ENCODE measurements around the gene SYT7.
A peak's percentile ranks its signal among the peaks of the same experiment; 100 is the strongest.
"Not testable (repeated sequence)": the region's sequence is repeated elsewhere in the genome, so short reads cannot be mapped to it uniquely, and the experiment has no call there.

The SYT7 gene, protein sequence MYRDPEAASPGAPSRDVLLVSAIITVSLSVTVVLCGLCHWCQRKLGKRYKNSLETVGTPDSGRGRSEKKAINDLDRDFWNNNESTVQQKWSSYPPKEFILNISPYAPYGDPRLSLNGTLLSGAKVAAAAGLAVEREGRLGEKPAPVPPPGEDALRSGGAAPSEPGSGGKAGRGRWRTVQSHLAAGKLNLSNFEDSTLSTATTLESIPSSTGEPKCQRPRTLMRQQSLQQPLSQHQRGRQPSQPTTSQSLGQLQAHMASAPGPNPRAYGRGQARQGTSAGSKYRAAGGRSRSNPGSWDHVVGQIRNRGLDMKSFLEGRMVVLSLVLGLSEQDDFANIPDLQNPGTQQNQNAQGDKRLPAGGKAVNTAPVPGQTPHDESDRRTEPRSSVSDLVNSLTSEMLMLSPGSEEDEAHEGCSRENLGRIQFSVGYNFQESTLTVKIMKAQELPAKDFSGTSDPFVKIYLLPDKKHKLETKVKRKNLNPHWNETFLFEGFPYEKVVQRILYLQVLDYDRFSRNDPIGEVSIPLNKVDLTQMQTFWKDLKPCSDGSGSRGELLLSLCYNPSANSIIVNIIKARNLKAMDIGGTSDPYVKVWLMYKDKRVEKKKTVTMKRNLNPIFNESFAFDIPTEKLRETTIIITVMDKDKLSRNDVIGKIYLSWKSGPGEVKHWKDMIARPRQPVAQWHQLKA

DNA sequence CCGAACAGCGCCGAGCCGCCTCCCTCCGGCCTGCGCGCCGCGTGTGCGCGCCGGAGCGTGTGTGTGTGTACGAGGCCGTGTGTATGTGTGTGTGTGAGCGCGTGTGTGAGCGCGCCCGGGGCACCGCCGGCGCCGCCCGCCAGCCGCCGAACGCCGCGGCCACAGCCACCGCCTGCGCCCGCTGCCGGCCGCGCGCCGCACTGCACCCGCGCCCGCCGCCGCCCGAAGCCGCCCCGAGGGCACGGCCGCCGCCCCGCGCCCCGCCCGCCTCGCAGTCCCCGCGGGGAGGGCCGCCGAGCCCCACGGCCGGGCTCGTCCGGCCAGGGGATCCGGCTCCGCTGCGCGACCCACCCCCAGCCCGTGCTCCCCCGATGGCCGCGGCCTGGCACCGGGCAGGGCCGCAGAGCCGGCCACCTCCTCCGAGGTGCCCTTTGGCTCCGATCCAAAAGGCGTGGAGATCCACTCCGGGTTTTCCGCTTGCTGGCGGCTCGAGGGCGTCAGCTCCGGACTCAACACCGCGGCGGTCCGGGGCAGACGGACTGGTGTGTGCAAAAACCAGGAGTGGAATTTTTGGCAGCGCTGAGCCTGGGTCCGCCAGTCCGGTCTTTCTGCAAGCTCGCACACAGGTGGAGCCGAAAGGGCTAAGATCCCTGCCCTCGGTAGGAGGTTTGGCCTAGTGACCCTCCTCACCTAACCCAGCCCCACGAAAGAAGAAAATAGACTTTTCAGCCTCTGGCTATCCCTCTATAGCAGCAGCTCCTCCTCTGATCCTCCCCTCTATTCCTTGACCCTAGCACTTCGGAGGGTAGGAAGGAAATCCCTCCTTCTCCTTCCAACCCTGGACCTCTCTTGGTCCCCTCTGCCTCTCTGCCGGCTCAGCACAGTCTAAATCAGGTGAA lies at the start of gene SYT7:
TSS of gene SYT7 (minus strand) at position 47 of the 899 bp plus-strand sequence. CDS start 256 bp downstream, outside the sequence.
- DNase-seq (ENCODE audit: low read depth in 2 of 2) = peak; percentile 85 to 90

DNA sequence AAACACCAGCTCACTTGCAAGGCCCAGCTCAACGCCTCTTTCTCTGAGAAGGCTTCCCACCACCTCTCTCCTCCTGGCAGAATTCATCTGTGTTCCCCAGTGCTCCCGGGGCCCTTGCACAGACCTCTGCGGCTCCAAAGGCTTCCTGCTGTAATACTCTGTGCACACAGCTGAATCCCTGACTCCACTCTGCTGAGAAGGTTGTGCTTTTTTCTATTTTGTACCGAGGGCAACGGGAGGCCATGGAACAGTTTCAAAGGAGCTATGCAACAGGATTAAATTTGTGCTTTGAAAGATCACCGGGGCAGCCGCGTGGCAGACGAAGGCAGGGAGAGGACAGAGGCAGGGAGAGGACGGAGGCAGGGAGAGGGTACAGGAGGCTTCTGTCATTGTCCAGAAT lies 49.2 kb upstream of the SYT7 start:
- no peak for DNase-seq (ENCODE audit: low read depth in 2 of 2)

DNA sequence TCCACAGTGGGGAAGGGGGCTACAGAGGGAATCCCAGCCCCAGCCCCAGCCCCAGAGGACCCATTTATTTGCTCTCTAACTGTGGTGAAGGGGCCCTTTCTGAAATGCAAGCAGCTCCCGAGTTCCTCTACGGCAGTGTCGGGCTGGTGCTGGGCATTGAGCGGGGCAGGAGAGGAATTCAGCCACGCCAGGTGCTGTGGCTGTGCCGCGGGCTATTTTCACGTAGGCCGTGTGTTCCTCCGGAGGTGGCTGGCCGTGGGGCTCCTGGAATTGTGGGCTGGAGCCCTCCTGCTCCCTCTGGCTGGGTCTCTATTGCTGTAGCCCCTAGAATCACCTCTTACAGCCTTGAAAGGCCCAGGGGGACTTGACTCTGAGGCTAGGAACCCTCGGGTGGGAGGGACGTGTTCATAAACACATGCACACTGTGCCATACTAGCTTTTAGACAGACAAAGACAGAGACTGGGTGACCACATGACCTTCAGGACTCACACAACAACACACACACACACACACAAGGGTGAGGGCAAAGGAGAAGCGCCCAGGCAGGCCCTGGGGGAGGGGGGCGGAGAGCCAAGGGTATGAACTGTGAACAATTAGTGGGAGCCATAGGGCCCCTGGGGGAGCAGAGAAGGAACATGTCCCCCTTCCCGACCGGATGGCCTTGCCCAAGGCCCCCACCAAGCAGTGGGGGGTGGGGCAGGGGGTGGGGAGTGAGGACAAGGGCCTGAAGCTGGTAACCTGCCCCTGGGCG lies 48.4 kb upstream of the SYT7 start:
- DNase-seq (ENCODE audit: low read depth in 2 of 2) = no peak

DNA sequence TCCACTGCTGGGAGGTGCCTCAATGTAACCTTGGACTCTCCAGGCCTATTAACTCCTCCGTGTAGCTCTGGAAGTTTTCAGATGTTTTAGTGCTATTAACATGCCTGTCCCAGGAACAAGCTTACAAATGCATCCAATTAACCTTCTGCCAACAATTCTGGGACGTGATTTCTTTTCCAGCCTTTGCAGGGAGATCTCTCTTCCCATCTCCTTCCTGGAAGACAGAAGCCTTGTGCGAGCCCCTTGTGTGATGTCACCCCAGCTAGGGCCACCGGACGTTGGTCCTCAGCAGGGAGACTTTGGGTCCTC lies 47.7 kb upstream of the SYT7 start:
- DNase-seq (ENCODE audit: low read depth in 2 of 2) = no peak

DNA sequence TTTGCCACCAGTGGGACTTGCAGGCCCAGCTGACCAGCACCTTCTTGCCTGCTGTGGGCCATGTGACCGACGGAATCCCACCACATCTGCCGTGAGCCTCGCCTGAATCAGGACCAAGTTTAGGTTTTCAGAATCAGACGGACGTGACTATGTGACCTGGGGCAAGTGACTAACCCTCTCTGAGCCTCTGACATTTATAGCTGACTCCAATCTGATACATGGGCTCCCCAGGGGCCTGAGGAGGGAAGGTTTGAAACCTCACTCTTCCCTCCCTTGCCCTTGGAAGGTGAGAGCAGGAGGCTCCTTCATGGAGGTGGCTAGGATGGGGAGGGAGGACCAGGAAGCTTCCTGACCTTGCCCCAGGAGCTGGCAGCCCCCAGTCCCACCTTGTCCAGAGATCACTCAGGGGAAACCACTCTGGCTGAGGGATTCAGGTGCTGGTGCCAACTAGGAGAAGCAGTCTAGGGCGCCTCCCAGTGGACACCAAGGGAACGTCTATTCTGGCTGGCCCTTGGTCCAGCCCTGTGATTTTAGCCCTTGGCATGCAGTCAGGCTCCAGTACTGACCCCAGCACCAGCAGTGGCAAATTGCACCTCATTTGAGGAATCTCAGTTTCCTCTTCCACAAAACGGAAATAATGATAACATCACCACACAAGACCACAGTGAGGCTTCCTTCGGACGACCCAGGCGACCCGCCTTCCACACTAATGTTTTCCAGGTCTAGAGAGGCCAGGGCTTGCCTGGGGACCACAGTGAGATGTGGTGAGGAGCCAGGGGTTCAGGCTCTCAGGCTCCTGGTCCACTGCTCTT lies 47.2 kb upstream of the SYT7 start:
- DNase-seq (ENCODE audit: low read depth in 2 of 2) = no peak

DNA sequence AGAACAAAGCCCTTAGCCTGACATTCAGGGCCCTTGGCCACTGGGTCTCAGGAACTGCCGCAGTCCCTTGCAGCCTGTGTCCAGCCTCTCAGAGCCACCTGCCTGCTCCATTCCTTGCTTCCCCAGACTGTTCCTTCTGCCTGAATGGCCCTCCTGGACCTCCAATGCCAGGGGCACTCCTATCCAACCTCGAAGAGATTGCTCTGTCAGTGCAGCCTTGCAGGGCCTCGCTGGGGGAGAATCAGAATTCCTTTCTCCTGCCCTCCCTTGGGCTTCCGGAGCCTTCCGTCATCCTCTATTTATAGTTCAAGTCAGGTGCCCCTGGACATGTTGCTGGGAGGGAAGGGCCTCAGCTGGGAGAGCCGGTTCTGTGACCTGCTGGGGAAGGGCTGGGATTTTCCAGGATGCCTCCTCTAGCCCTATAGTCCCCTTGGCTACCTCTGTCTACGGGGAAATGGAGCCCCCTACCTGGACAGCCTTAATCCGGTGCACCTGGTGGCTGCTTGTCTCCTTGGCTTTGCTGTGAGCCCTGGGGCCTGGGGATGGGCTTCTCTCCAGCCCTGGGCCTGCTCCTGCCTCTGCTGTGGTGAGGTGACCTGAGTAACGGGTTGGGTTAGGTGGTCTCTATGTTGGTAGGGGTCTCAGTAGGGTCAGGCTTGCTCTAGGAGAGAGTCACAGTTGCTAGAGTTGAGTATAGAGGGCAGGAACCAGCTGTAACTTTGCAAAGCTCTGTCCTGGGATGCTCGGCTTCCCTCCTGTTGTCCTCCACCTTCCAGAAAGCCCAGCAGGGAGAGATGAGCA lies 45.9 kb upstream of the SYT7 start:
- no peak for DNase-seq (ENCODE audit: low read depth in 2 of 2)

DNA sequence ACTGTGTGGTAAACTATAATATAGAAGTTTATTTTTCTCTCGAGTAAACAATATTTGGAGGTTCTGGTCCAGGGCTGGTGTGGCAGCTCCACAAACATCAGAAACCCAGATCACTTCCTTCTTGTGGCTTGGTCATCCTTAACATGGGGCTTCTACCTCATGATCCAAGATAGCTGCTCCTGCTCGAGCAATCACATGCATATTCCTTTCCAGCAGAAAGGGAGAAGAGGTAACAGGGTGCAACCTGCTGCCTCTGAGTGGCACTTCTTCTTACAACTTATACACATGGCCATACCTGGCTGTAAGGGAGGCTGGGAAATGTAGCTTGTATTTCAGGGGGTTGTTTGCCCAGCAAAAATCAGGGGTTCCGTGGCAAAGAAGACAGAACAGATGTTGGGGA lies 44.6 kb upstream of the SYT7 start:
- DNase-seq (ENCODE audit: low read depth in 2 of 2) = no peak

DNA sequence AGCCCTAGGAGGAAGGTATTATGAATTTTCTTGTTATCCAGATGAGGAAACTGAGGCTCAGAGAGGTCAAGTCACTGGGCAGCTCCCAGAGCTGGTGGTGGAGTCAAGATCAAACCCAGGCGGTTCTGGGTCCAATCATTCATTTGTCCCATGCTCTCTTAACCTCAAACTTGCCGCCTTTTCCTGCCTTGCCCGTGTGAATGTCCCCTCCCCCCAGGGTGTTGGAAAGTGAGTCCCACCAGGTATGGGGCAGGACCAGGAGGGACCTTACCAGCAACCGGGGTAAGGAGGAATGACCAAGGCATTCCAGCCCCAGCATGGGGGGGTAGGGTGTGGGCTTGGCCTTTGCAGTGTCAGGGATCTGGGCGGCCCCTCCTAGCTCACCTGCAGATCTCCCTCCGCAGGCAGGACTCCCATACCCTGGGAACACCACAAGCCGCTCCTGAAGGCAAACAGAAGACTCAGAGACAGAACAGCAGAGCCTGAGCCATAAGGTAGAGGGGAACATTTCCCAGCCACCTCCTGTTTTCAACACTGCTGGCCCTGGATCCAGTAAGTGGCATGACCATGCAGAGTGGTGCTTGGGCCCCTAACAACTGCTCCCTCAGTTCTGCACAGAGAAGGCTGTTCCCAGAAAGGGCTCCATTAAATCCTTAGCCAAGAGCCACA lies 41.2 kb upstream of the SYT7 start:
- no peak for DNase-seq (ENCODE audit: low read depth in 2 of 2)

DNA sequence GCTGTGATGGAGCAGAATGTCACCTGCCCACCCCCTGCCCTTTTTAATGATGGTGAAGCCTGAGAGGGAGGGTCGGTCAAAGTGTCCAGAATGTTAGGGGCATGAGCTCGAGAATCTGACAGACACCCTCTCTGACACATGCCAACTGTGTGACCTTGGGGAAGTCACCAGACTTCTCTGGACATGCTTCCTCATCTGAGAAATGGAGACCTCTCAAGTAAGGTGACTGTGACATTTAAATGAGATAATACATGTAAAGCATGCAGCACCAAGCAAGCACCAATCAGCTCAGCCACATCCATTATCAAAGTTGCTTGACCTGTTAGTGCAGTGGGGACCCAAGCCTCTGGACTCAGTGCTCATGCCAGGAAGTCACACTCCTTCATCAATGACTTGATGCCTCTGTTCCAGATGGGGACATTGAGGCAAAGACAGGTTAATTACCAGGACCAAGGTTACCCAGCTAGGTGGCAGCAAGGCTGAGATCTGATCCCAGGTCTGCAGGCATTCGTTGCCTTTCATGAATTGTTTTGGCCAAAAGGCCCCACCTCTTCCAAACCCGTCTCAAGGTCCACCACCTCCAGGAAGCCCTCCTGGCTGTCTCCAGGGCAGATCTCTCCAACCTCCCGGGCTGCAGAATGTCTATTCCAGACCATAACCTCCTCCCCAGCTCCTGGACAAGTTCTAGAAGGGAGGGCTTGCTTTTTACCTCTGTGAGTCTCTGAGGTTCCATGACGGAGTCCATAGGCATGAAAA lies 38.8 kb upstream of the SYT7 start:
- DNase-seq (ENCODE audit: low read depth in 2 of 2) = no peak

DNA sequence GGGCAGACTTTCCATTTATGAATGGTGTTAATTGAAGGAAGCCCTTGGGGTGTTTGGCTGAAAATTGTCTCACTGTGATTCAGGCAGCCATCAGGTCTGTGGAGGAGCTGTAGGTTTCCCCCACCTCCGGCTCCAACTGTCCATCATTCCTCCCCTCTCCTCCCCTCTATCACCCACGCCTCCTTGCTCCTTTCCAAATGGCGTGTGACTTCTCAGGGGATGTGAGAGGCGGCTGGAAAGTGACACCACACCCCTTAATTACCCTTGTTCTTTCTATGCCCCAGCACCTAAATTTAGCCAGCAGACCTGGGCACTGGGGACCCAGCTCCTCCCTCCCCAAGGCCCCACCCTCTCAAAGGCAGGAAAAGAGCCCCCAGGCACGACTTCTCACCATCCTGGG lies 38.1 kb upstream of the SYT7 start:
- no peak for DNase-seq (ENCODE audit: low read depth in 2 of 2)

DNA sequence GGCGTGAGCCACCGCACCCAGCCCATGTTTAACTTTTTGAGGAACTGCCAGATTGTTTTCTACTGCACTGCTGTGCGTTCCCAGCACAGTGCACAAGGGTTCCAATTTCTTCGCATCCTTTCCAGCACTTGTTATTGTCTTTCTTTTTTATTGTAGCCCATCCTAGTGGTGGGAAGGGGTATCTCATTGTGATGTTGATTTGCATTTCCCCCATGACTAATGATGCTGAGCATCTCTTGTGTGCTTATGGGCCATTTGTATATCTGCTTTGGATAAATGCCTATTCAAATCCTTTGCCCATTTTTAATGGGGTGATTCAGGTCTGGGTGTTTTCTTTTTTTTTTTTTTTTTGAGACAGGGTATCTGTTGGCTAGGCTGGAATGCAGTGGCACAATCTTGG lies 36.6 kb upstream of the SYT7 start:
- no peak for DNase-seq (ENCODE audit: low read depth in 2 of 2)

DNA sequence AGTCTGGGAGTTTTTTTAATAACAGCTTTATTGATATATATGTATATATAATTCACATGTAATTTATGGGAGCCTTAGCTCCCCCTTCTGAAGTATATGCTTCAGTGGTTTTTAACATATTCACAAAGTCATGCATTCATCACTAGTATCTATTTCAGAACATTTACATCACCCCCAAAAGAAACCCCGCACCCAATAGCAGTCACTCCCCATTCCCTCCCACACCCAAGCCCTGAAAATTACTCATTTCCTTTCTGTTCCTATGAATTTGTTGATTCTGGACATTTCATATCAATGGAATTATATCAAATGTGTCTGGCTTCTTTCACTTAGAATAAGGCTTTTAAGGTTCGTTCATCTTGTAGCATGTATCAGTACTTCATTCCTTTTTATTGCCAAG lies 35.6 kb upstream of the SYT7 start:
- no peak for DNase-seq (ENCODE audit: low read depth in 2 of 2)

DNA sequence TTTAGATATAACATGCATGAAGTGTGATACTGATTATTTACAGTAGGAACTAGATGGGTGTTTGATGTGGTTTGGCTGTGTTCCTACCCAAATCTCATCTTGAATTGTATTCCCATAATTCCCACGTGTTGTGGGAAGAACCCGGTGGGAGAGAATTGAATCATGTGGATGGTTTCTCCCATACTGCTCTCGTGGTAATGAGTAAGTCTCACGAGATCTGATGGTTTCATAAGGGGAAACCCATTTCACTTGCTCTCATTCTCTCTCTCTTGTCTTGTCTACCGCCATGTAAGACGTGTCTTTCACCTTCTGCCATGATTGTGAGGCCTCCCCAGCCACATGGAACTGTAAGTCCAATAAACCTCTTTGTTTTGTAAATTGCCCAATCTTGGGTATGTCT lies 33.9 kb upstream of the SYT7 start:
- DNase-seq (ENCODE audit: low read depth in 2 of 2) = not testable (repeated sequence)

DNA sequence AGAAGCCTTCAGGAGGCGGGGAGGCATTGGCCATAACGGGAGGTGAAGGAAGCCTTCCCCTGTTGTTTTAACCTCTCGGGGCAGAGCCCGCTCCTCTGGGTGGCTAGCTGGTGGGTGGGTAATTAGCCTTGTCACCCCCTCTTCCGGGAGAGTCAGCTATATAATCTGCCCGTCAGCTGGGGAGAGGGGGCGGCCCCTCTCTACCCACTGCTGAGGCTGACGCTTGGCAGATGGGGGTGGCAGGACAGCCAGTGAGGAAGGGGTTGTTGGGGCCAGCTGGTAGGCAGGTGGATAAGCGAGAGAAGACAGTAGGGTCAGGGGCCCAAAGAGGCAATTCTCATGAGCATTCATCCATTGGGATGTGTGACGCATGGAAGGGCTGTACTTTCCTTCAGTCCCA lies 33.0 kb upstream of the SYT7 start:
- DNase-seq (ENCODE audit: low read depth in 2 of 2) = no peak

DNA sequence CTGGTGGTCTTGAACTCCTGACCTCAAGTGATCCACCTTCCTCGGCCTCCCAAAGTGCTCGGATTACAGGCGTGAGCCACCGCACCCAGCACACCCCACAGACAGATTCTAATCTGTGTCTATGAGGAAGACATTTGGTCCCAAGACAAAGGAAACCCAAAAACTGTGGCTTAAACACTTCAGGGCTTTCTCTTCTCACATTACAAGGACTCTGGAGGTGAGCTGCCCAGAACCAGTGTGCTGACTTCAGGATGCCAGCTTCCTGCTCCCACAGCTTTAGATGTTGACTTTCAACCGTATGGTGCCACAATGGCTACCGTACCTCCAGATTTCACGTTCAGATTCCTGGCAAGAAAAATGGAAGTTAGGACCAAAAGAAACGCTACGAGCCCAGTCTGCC lies 32.2 kb upstream of the SYT7 start:
- no peak for DNase-seq (ENCODE audit: low read depth in 2 of 2)

DNA sequence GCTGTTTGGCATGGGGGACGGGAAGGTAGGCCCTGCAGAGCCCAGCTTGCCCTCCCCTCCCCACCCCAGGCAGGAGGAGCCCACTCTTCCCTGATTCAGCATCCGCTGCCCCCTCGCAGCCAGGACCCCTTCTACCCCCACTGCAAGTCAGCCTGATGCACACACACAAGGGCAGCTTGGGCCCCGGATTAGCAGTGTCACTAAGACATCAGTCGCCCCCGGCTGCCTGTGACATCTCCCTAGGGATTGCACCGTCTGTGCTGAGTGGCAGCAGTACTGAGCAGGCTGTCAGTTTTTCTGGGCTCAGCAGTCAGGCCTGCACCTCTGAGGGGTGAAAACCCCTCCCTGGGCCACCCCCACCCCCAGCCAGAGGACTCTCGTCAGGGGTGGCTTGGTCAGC lies 30.4 kb upstream of the SYT7 start:
- DNase-seq (ENCODE audit: low read depth in 2 of 2) = no peak

DNA sequence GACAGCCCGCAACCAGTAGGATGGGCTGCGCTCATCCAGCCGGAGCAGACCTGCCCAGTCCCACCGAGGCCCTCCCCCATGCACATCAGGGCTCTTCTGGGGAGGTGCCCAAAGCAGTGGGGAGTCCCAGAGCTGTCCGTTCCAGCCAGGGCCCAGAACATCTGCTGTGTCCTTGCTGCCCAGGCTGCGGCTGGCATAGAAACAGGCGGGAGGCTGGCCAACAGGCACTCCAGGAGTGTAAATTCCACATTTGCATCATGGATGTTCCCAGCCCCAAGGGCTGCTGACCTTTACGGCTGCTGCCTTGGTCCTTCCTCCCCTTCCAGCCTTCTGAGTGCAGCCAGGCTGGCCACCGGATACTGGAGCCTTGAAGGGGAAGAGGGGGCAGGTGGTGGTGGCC lies 30.0 kb upstream of the SYT7 start:
- DNase-seq (ENCODE audit: low read depth in 2 of 2) = no peak

DNA sequence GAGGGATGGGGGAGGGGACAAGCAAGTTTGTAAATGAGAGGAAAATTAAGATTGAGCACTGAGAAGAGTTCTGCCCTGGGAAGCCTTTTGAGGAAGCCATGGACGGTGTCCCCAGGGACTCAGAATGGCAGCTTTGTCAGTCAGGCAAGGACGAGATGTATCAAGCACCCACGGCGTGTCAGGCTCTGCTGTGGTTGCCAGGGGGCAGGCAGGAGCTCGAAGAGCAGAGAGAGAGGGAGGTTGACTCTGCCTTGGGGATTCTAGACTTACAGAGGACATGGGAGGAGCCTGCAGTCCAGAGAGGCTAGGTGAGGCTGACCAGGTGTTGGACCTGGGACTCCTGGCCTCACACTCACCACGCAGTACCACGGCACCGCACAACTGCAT lies 29.1 kb upstream of the SYT7 start:
- no peak for DNase-seq (ENCODE audit: low read depth in 2 of 2)

Measured in stimulated activated CD8-positive, alpha-beta memory T cell treated with anti-CD3 and anti-CD28 coated beads, Interleukin-2, amount 100 ng/mL, for 1 hour (primary cell).